Measurements from ENCODE around the gene CLIP3.
A peak's percentile ranks its signal among the peaks of the same experiment; 100 is the strongest.
"Not testable (repeated sequence)": the region's sequence is repeated elsewhere in the genome, so short reads cannot be mapped to it uniquely, and the experiment has no call there.

The CLIP3 gene, protein sequence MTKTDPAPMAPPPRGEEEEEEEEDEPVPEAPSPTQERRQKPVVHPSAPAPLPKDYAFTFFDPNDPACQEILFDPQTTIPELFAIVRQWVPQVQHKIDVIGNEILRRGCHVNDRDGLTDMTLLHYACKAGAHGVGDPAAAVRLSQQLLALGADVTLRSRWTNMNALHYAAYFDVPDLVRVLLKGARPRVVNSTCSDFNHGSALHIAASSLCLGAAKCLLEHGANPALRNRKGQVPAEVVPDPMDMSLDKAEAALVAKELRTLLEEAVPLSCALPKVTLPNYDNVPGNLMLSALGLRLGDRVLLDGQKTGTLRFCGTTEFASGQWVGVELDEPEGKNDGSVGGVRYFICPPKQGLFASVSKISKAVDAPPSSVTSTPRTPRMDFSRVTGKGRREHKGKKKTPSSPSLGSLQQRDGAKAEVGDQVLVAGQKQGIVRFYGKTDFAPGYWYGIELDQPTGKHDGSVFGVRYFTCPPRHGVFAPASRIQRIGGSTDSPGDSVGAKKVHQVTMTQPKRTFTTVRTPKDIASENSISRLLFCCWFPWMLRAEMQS

GRCh38 chr19:36032251-36033104 lies at the start of gene CLIP3:
TSS of gene CLIP3 (minus strand) at chr19:36032873. CDS start at chr19:36032357, 516 bp downstream.
- DNase-seq (ENCODE audit: low read depth), result no peak

DNA sequence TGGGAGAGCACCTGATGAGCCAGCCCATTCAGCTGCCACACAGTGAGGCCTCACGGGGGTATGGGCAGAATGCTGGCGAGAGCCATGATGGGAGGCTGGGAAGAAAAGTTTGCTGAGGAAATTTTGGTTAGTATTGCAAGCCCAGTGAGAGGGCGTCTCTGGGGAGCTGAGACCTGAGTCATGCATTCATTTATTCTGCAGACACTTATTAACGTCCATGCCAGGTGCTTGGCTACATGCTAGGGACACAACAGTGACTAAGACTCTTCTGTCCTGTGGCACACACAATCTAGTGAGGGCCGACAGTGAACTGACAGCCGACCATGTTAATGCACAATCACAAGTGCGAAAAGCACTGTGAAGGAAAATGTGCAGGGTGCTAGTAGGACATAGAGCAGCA lies 49.2 kb upstream of the CLIP3 start:
- no peak for DNase-seq (ENCODE audit: low read depth)

DNA sequence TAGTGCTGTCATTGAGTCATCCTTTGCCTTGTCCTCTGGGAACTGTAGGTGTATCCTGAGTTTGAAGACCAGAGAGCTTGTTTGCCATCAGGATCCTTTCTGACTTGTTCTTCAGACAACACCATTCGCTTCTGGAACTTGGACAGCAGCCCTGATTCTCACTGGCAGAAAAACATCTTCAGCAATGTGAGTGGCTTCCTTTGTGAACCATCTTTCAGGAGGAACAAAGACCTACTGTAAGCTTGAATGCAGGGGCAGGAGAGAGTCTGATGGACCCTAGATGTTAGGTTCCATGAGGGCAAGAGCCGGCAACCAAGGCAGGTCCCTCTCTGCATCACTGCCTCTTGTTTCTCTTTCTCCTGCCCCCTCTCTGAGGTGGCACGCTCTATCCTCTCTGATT lies 48.7 kb upstream of the CLIP3 start:
- DNase-seq (ENCODE audit: low read depth), result no peak

DNA sequence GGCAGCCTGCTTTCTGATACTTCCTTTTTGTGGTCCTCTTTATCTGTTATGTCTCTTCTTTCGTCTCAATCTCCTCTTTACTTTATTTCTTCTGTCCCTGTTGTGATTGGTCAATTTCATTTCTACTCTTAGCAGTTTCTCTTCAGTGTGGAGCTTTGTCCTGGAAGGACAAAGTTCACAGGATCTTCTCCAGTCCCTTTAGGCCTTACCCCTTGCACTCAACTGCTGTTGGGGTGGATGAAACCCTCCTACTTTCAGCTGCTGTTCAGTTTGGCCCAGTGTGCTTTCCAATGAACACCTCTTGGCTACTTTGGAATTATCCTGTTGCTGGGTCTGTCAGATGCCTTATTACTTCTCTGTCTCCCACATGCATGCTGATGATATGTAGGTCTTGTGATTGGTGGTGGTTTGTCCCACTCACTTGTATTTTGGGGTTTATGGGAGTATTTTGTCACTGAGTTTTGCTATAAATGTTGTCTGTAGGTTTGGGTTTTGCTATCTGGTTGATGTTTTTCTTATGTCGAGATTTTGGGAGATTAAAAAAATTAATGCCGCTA lies 46.8 kb upstream of the CLIP3 start:
- DNase-seq (ENCODE audit: low read depth), result no peak

DNA sequence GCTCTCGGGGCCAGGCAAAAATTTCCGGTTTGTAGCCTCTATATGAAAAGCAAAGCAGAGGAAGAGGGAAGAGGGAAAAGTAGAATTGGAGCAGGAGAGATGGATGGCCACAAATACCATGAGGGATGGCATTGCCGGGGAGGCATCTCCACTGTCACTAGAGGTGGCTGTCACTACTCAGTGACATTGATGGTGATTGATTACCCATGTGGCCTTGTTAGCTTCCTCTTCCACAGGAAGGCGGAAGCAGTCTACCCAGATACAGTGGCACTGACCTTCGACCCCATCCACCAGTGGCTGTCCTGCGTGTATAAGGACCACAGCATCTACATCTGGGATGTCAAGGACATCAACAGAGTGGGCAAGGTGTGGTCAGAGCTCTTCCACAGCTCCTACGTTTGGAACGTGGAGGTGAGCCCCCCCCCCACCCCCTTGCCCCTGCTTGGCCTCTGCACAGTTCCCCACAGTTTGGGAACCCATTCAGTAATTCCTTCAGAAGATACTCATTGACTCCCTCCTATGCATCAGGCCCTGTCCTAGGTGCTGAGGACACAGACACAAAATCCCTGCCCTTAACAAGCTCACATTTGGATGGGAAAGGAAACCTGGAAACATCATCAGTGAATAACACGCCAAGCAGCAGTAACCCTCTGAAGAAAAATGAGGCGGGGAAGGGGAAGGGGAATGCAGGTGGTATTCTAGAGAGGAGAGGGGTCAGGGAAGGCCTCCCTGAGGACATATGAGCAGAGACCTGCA lies 40.6 kb upstream of the CLIP3 start:
- no peak for DNase-seq (ENCODE audit: low read depth)

DNA sequence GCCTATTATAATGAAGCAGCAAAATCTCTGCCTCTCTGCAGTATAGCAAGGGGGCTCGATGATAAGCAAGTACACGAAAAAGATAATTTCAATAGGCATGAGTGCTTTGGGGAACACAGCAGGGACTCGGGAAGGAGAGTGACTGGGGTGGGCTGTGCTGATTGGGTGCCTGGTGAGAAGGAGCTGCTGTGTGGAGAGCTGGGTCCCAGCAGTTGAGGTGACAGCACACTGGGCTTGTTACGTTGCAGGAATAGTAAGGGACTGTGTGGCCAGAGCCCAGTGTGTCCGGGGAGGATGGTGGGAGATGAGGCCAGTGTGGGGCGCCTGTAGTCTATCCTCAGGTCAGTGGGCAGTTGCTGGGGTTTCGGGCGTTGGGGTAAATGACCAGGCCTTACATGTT lies 39.4 kb upstream of the CLIP3 start:
- DNase-seq (ENCODE audit: low read depth), result no peak

GRCh38 chr19:36068810-36069499 lies 36.3 kb upstream of the CLIP3 start:
- not testable (repeated sequence) for DNase-seq (ENCODE audit: low read depth)

DNA sequence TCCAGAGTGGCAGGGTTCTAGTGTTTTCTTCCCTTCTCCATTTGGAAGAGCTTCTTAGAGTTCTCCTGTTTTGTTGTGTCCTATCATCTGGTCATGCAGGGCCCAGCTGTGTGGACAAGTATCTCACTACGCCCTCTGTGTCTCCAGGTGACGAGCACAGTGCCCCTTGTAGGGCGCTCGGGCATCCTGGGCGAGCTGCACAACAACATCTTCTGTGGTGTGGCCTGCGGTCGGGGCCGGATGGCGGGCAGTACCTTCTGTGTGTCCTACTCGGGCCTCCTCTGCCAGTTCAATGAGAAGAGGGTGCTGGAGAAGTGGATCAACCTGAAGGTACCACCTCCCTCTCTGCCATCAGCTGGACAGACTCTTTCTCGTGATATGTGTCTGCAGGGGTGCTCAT lies 35.0 kb upstream of the CLIP3 start:
- DNase-seq (ENCODE audit: low read depth), result no peak

- no peak for DNase-seq (ENCODE audit: low read depth)
These were observed 32.2 kb upstream of the CLIP3 start for GRCh38 chr19:36064826-36065225.

DNA sequence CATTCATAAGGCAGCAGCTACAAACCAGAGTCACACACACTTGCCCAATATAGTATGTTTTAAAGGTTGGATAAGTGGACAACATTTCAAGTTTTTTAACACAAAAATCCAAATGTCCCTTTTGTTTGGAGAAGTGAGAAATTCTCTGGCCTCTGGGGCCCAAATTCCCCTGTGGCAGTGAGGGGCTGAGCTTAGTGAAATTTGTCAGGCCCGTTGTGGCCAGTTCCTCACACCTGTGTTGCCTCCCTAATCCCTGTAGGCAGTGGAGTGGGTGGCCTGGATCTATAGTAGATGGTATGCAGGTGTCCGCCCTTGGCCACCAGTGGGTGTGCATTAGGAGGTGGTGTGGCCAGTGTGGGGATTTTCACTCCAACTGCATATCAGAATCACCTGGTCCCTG lies 28.7 kb upstream of the CLIP3 start:
- no peak for DNase-seq (ENCODE audit: low read depth)

DNA sequence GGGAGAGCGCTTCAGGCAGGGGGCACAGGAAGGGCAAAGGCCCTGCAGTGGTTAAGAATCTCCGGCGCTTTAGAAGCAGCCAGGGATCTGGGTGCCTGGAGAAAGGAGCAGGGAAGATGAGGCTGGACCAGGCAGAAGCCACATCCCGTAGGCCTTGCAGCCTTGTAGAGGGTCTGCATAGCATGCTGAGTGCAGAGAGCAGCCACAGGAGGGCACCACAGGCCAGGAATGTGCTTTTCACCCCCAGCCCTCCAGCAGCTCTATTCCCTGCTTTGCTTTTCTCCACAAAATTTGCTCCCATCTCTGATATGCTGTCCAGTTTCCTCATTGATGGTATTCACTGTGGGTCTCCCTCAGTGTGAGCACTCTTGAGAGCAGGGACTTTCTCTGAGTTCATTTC lies 27.8 kb upstream of the CLIP3 start:
- no peak for DNase-seq (ENCODE audit: low read depth)

DNA sequence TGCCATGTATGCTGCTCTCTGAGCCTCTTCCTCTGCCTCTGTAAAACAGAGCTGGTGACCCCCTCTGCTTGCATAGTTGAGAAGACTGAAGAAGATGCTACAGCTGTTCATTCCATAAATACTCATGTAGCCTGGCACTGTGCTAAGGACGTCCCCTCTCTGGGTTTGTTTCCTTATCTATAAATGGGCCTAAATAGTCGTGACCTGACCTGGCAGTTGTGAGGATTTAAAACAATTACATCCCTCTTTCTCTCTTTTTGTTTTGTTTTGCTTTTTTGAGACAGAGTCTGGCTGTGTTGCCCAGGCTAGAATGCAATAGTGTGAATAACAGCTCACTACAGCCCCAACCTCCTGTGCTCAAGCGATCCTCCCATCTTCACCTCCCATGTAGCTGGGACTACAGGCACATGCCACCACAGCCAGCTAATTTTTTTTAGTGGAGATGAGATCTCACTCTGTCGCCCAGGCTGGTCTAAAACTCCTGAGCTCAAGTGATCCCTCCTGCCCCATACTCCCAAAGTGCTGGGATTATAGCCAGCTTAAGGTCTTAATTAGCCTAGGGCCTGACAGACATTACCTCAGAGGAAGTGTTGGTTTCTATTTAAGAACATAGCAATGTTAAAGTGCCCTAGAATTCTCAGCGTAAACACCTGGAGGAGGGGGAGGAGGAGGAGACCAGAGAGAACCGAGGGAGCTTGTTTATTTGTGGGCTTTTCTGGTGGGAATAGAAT lies 26.7 kb upstream of the CLIP3 start:
- no peak for DNase-seq (ENCODE audit: low read depth)

DNA sequence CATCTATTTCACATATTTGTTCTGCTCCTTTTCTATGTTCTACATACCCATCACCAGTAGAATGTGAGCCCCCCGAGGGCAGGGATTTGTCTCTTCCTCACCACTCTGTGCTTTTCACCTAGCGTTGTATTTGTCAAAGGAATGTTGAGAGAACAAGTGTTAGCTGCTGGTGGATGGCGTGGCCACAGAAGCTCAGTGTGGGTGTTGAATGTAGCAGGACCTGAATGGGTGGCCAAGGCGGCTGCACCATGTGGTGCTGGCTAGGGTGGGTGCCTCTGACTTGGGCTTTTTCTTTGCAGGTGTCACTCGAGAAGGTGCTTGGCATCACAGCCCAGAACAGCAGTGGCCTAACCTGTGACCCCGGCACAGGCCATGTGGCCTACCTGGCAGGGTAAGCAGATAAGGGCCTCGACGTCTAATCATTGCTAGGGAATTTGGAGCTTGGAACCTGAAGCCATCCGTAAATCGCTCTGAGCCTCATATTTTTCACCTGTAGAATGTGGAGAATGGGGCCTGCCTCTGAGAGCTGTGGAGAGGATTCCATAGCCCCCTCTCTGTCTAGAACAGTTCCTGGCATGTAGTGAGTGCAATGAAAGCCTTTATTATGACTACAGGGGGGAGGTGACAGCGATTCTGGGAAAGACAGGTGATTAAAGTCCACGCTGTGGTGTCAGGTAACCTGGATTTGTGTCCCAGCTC lies 26.0 kb upstream of the CLIP3 start:
- DNase-seq (ENCODE audit: low read depth), result no peak

GRCh38 chr19:36054733-36055686 lies 22.3 kb upstream of the CLIP3 start, which contains the start of gene WDR62:
TSS of gene WDR62 (plus strand) at chr19:36054897. CDS start at chr19:36054972, 75 bp downstream.
- peak; percentile 94 for DNase-seq (ENCODE audit: low read depth)

DNA sequence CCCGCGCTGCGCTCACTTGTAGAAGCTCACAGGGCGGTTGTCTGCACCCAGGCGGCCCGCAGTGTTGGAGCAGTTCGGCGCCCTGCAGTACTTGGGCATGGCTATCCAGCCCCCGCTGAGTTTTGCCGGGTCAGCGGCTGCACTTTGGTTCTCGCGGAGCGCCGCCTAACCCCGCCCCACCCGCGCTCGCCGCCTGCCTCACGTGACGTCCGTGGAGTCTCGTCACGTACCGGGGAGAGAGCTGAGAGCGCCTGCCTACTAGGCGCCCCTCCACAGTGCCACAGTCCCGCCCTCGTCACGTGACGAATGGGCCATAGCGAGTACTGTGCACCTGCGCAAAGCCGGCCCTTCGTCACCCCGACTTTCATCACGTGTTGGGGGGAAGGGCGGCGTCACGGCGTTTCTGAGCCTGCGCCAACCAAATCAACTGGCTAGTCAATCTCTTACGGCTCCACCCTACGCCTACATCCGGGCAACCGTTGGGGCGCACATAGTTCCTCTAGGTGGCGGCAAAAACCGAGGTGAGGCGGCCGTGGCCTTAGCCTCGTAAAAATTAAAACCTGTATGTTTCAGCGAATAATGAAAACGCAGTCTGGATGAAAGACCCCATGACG lies 21.6 kb upstream of the CLIP3 start, which contains the start of gene THAP8:
TSS of gene THAP8 (minus strand) at position 167 of the 614 bp plus-strand sequence. CDS start at position 99, 68 bp downstream.
- DNase-seq (ENCODE audit: low read depth), result peak; percentile 99

- no peak for DNase-seq (ENCODE audit: low read depth)
These were observed 19.0 kb upstream of the CLIP3 start for GRCh38 chr19:36051637-36052036.

DNA sequence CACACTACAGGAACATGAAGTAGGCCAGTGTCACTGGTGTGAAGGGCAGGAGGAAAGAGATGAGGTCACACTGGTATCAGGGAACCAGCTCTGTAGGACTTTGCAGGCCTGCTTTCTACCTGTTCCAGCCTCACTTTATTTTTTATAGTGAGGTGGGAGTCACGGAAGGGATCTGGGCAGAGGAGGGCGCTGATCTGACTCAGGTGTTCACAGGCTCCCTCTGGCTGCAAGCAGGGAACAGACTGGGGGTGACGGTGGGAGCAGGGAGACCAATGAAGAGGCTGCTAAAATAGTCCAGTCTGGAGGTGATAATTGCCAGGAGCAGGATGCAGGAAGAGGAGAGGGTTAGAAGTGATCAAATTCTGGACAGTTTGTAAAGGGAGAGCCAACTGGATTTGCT lies 18.6 kb upstream of the CLIP3 start:
- DNase-seq (ENCODE audit: low read depth), result no peak

- DNase-seq (ENCODE audit: low read depth), result no peak
These were observed 16.5 kb upstream of the CLIP3 start for GRCh38 chr19:36049080-36049698.

Data from stimulated activated CD8-positive, alpha-beta memory T cell treated with anti-CD3 and anti-CD28 coated beads, Interleukin-15, amount 100 ng/mL, for 1 hour (primary cell).